Testis (tissue), 2 donors: ENCODE results near the gene ITPK1.

ENCODE experiments used
- POLR2A ChIP-seq: fragments of 450-650 bp; IDR thresholded peaks from one replicate; pipeline ENCODE4 v1.6.1; 2017; ENCODE audit warnings: antibody characterized with exemption, mild to moderate bottlenecking, moderate library complexity
- TF ChIP-seq, protein P1 (sequence below), 3 experiments: fragments of 450-650 bp in 2 of 3; fragments of 200-600 bp in 1 of 3; sonication (generic) in 1 of 3; IDR thresholded peaks; one replicate each; pipeline ENCODE4 v1.5.1; 2016 to 2019; ENCODE audit warnings: antibody characterized with exemption in 3 of 3, mild to moderate bottlenecking in 2 of 3, moderate library complexity in 1 of 3

DNA sequence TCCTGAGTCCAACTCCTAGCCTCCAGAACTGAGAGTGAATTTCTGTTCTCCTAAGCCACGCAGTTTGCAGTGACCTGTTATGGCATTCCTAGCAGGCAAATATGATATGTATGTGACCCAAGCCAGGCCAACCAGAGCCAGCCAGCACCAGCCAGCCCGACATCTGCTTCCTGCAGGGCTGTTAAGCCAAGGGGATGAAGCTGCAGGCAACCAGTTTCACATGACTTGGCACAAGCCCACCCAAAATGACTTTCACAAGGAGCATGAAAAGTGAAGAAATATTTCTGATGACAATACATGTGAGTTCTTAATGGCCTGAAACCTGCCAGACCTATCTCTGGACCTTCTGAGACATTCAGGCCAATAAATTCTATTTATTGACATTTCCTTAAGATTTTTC, 68.1 kb downstream of the ITPK1 start:
- TF ChIP-seq, protein P1, sequence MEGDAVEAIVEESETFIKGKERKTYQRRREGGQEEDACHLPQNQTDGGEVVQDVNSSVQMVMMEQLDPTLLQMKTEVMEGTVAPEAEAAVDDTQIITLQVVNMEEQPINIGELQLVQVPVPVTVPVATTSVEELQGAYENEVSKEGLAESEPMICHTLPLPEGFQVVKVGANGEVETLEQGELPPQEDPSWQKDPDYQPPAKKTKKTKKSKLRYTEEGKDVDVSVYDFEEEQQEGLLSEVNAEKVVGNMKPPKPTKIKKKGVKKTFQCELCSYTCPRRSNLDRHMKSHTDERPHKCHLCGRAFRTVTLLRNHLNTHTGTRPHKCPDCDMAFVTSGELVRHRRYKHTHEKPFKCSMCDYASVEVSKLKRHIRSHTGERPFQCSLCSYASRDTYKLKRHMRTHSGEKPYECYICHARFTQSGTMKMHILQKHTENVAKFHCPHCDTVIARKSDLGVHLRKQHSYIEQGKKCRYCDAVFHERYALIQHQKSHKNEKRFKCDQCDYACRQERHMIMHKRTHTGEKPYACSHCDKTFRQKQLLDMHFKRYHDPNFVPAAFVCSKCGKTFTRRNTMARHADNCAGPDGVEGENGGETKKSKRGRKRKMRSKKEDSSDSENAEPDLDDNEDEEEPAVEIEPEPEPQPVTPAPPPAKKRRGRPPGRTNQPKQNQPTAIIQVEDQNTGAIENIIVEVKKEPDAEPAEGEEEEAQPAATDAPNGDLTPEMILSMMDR (IDR thresholded peaks at IDR 0.05), result no peak
- TF ChIP-seq POLR2A, result no peak
